H1 (cell line): ENCODE data around the gene VGF. TPM values are rescaled to one million over a fixed set of nuclear protein-coding genes. Genes with fewer than 3 reads are reported as not detected.

ENCODE experiments used
- CTCF ChIA-PET: fragments of 300-600 bp; sonication (Branson Sonifier 250); formaldehyde crosslinking; loops from one replicate; lab custom pipeline; 2021; ENCODE audit not compliant: partially characterized antibody; lab: Charles Lee
- POLR2A ChIA-PET: fragments of 300-600 bp; sonication (Branson Sonifier 250); formaldehyde crosslinking; loops from one replicate; lab custom pipeline; 2021; ENCODE audit warnings: inconsistent platforms; ENCODE audit not compliant: partially characterized antibody; lab: Charles Lee
- DNase-seq, 2 experiments: peaks; one replicate each; pipeline versions ENCODE4 v3.0.0 to v3.0.0-alpha.2; 2010 to 2022; ENCODE audit warnings: low spot score in 2 of 2, low read depth in 1 of 2, mixed read lengths in 1 of 2
- FAIRE-seq: peaks from 2 replicates; lab custom pipeline; 2011; peaks lifted over from hg19 to GRCh38; lab: Jason Lieb, UNC
- H2AFZ ChIP-seq: 2 replicates; pipeline ENCODE4 v1.8.1; 2012; ENCODE audit warnings: low read length, inconsistent platforms
- H2AK5ac ChIP-seq: 2 replicates; pipeline ENCODE4 v1.6.1; 2013; ENCODE audit warnings: low read depth, low read length
- H2BK120ac ChIP-seq: replicated peaks from 2 replicates; pipeline ENCODE3; 2013; ENCODE audit warnings: low read depth, low read length, inconsistent platforms
- H2BK12ac ChIP-seq: 2 replicates; pipeline ENCODE4 v1.6.1; 2013; ENCODE audit warnings: low read depth, low read length
- H2BK15ac ChIP-seq: 2 replicates; pipeline ENCODE4 v1.6.1; 2013; ENCODE audit warnings: low read length
- H2BK20ac ChIP-seq: 2 replicates; pipeline ENCODE4 v1.6.1; 2013; ENCODE audit warnings: low read length
- H2BK5ac ChIP-seq: 2 replicates; pipeline ENCODE4 v1.6.1; 2013; ENCODE audit warnings: low read depth, low read length
- H3K14ac ChIP-seq: 2 replicates; pipeline ENCODE4 v1.6.1; 2013; ENCODE audit warnings: inconsistent platforms; ENCODE audit not compliant: insufficient read length
- H3K18ac ChIP-seq: 2 replicates; pipeline ENCODE4 v1.6.1; 2013; ENCODE audit warnings: low read length; ENCODE audit errors: extremely low read depth
- H3K23ac ChIP-seq: 2 replicates; pipeline ENCODE4 v1.6.1; 2013; ENCODE audit warnings: inconsistent platforms; ENCODE audit not compliant: insufficient read length
- H3K23me2 ChIP-seq: 2 replicates; pipeline ENCODE4 v1.6.1; 2013; ENCODE audit warnings: low read depth, low read length
- H3K27ac ChIP-seq: 2 replicates; pipeline ENCODE4 v1.6.1; 2011; ENCODE audit warnings: low read depth, low read length, inconsistent platforms
- H3K27me3 ChIP-seq, 4 experiments: replicated peaks in 1 of 4; 1 replicate in 1 of 4; 2 replicates in 3 of 4; pipeline versions ENCODE4 v1.6.1 to v1.8.1; 2011 to 2013; ENCODE audit warnings: low read length in 3 of 4, mild to moderate bottlenecking in 3 of 4, inconsistent platforms in 2 of 4, mixed read lengths in 2 of 4, moderate library complexity in 1 of 4; ENCODE audit not compliant: control insufficient read depth in 3 of 4, insufficient read depth in 3 of 4; ENCODE audit errors: extremely low read depth in 1 of 4
- H3K36me3 ChIP-seq, 4 experiments: 2 replicates each; pipeline versions ENCODE4 v1.6.1 to v1.8.1; 2011 to 2013; ENCODE audit warnings: mild to moderate bottlenecking in 4 of 4, low read length in 3 of 4, moderate library complexity in 2 of 4, control low read depth in 1 of 4, inconsistent platforms in 1 of 4; ENCODE audit not compliant: insufficient read depth in 4 of 4, control insufficient read depth in 2 of 4
- H3K4ac ChIP-seq: replicated peaks from 2 replicates; pipeline ENCODE3; 2013; ENCODE audit warnings: low read length, low read depth, mixed read lengths, inconsistent platforms; ENCODE audit not compliant: insufficient read length
- H3K4me1 ChIP-seq, 4 experiments: replicated peaks in 1 of 4; 1 replicate in 1 of 4; 2 replicates in 3 of 4; pipeline versions ENCODE4 v1.6.1 to v1.8.1; 2011 to 2013; ENCODE audit warnings: low read length in 3 of 4, inconsistent platforms in 2 of 4, mixed read lengths in 1 of 4; ENCODE audit not compliant: insufficient read depth in 4 of 4, control insufficient read depth in 3 of 4
- H3K4me2 ChIP-seq, 2 experiments: 2 replicates each; pipeline versions ENCODE4 v1.6.1 to v1.8.1; 2011 to 2013; ENCODE audit warnings: low read depth in 2 of 2, low read length in 2 of 2, control low read depth in 1 of 2, inconsistent platforms in 1 of 2, mild to moderate bottlenecking in 1 of 2; ENCODE audit not compliant: insufficient read depth in 1 of 2
- H3K4me3 ChIP-seq, 4 experiments: fragments of 200-600, 300-600 bp in 1 of 4; sonication (generic), shearing (Covaris generic), sonication (Bioruptor Twin) in 1 of 4; 2 replicates each; pipeline versions ENCODE4 v1.5.1 to v1.8.1; 2011 to 2016; ENCODE audit warnings: low read length in 4 of 4, low read depth in 3 of 4, control low read depth in 2 of 4, inconsistent platforms in 2 of 4, mild to moderate bottlenecking in 2 of 4, mixed read lengths in 1 of 4, moderate library complexity in 1 of 4; ENCODE audit not compliant: insufficient read depth in 2 of 4; ENCODE audit errors: extremely low read depth in 1 of 4
- H3K56ac ChIP-seq: replicated peaks from 2 replicates; pipeline ENCODE3; 2013; ENCODE audit warnings: low read depth, mild to moderate bottlenecking, mixed read lengths, low read length, inconsistent platforms; ENCODE audit not compliant: insufficient read length
- H3K79me1 ChIP-seq: 2 replicates; pipeline ENCODE4 v1.6.1; 2013; ENCODE audit warnings: low read depth, low read length, control low read depth
- H3K79me2 ChIP-seq, 2 experiments: 2 replicates each; pipeline versions ENCODE4 v1.6.1 to v1.8.1; 2012 to 2013; ENCODE audit warnings: low read length in 2 of 2, mild to moderate bottlenecking in 2 of 2, inconsistent platforms in 1 of 2; ENCODE audit not compliant: insufficient read depth in 2 of 2, control insufficient read depth in 1 of 2
- H3K9ac ChIP-seq, 4 experiments: replicated peaks in 1 of 4; 1 replicate in 1 of 4; 2 replicates in 3 of 4; pipeline versions ENCODE4 v1.6.1 to v1.8.1; 2011 to 2013; ENCODE audit warnings: low read depth in 3 of 4, low read length in 3 of 4, control low read depth in 2 of 4, mild to moderate bottlenecking in 2 of 4, moderate library complexity in 2 of 4, inconsistent platforms in 1 of 4; ENCODE audit errors: extremely low read depth in 1 of 4
- H3K9me3 ChIP-seq, 2 experiments: 2 replicates each; pipeline versions ENCODE4 v1.6.1 to v1.8.1; 2012 to 2013; ENCODE audit warnings: mild to moderate bottlenecking in 2 of 2, moderate library complexity in 2 of 2, control low read depth in 1 of 2, inconsistent platforms in 1 of 2, low read depth in 1 of 2, low read length in 1 of 2, mixed read lengths in 1 of 2; ENCODE audit not compliant: insufficient read depth in 2 of 2
- H4K20me1 ChIP-seq, 2 experiments: replicated peaks in 1 of 2; 2 replicates each; pipeline versions ENCODE3 to v1.8.1; 2011 to 2013; ENCODE audit warnings: inconsistent platforms in 2 of 2, low read length in 2 of 2, mild to moderate bottlenecking in 1 of 2; ENCODE audit not compliant: insufficient read depth in 2 of 2, control insufficient read depth in 1 of 2
- H4K5ac ChIP-seq: 2 replicates; pipeline ENCODE4 v1.6.1; 2013; ENCODE audit warnings: low read length, low read depth, mixed read lengths, inconsistent platforms; ENCODE audit not compliant: insufficient read length
- H4K8ac ChIP-seq: 2 replicates; pipeline ENCODE4 v1.8.0; 2013; ENCODE audit warnings: mild to moderate bottlenecking, moderate library complexity, low read length, inconsistent platforms; ENCODE audit not compliant: insufficient read depth; ENCODE audit errors: extremely low read depth
- H4K91ac ChIP-seq: replicated peaks from 2 replicates; pipeline ENCODE3; 2013; ENCODE audit warnings: low read length, mixed read lengths, inconsistent platforms; ENCODE audit not compliant: insufficient read length
- KDM4A ChIP-seq: IDR thresholded peaks from one replicate; pipeline ENCODE4 v1.7.1; 2012; ENCODE audit warnings: low read depth, mild to moderate bottlenecking, moderate library complexity, low read length, inconsistent platforms; ENCODE audit not compliant: severe bottlenecking
- SIN3A ChIP-seq, 2 experiments: IDR thresholded peaks in 1 of 2; conservative IDR thresholded peaks in 1 of 2; 2 replicates each; pipeline ENCODE4 v1.6.1; 2011 to 2012; ENCODE audit warnings: low read length in 2 of 2, improper control_type of control experiment in 1 of 2, low read depth in 1 of 2, mild to moderate bottlenecking in 1 of 2
- WGBS, 2 experiments: shearing (Covaris generic) in 1 of 2; methylation state at CpG; one replicate each; pipeline versions ENCODE4 v1.1.6 to v1.1.7; 2013 to 2015; ENCODE audit warnings: low lambda C conversion rate in 2 of 2, mixed read lengths in 2 of 2, inconsistent platforms in 1 of 2, low coverage in 1 of 2, missing lambda C conversion rate in 1 of 2; ENCODE audit not compliant: insufficient replicate concordance in 2 of 2, insufficient coverage in 1 of 2, insufficient read length in 1 of 2; ENCODE audit errors: extremely low coverage in 1 of 2, missing lambda C conversion rate in 1 of 2; 5-methylcytosine and 5-hydroxymethylcytosine counted together
- polyA plus RNA-seq, 7 experiments: library from polyadenylated mRNA; depleted of rRNA in 3 of 7; stranded (reverse) in 5 of 7; unstranded in 2 of 7; fragments of >200 nt in 5 of 7; fragments of 200-250 nt in 2 of 7; gene quantifications; 1 replicate in 5 of 7; 2 replicates in 1 of 7; 4 replicates in 1 of 7; pipeline versions ENCODE4 v1.2.1 to v1.2.3, GENCODE V29; 2011 to 2013; ENCODE audit warnings: missing spikeins in 2 of 7, mixed read lengths in 2 of 7
- total RNA-seq: library from RNA; stranded (reverse); fragmentation: NEBNext Ultra II Directional; extraction: Animal tissue kit (Norgen Biotek cat#: 25700); gene quantifications from 2 replicates; pipeline ENCODE4 v1.2.1, GENCODE V29; 2021

Gene VGF
- total and polyA plus RNA-seq, 2 of the 8 experiments (the other 6 are each of a cell fraction or from before 2014, with no cell fraction given): 1.6 to 7.0 TPM

DNA sequence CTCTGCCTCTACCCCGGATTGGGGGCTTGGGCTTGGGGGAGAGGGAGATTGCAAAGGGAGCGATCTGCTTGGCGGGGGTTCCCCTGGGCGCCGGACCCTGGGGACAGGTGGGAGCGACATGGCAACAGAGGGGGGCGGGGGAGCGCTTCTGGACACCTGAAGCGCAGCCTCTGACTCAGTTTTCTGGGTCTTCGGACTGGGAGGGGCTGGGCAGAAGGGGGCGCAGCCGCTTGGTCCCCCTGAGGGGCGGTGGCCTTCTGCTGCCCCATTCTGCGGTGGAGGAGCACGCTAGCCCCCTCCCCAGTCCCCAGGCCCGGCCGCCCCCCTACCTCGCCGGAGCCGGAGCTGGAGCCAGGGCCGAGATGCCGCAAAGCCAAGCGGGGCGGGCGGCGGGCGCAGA, 14.3 kb upstream of the VGF start:
- H3K27ac ChIP-seq: no peak overlapping the region
- H3K4me2 ChIP-seq: peak overlapping the region; percentile 90
- no peak overlapping the region for H3K9ac ChIP-seq
- no peak overlapping the region for H2BK20ac ChIP-seq
- H3K4ac ChIP-seq: no peak overlapping the region
- TF ChIP-seq KDM4A: peak; percentile 29
- no peak for TF ChIP-seq SIN3A (conservative IDR thresholded peaks at IDR 0.05 in 1 of 2, IDR thresholded peaks at IDR 0.05 in 1 of 2; ENCODE audit: low read depth in 1 of 2, low read length in 2 of 2)
- CTCF ChIA-PET: interaction anchor here (0.7 to 1.2 kb wide), 2 partner anchors 9 to 11 kb away, joined by 3 to 8 read pairs; no protein-coding TSS in a partner anchor
- no peak overlapping the region; the same call in 1 of the 2 replicates for H2AFZ ChIP-seq
- H3K9me3 ChIP-seq: no peaks in the 10 kb centered on the region
- H4K20me1 ChIP-seq: no peaks in the 10 kb centered on the region
- H2BK5ac ChIP-seq: no peak overlapping the region
- peak overlapping the region; percentile 10; the same call in 1 of the 2 replicates for H4K8ac ChIP-seq
- H3K79me1 ChIP-seq: no peaks in the 10 kb centered on the region
- H3K23me2 ChIP-seq: peaks cover 17% of the 10 kb centered on the region; the same call in 1 of the 2 replicates
- peak overlapping the region; percentile 13 for H3K56ac ChIP-seq
- peak overlapping the region; percentile 63 to 77 (median 68) for H3K4me3 ChIP-seq
- no peak overlapping the region for H4K5ac ChIP-seq
- no peak overlapping the region for H2BK12ac ChIP-seq
- H2BK15ac ChIP-seq: no peak overlapping the region
- H3K79me2 ChIP-seq: no peaks in the 10 kb centered on the region
- H3K36me3 ChIP-seq: no peaks in the 10 kb centered on the region
- no peak overlapping the region for H3K23ac ChIP-seq
- no peak overlapping the region; the same call in 1 of the 2 replicates for H3K18ac ChIP-seq
- H3K4me1 ChIP-seq: peaks cover 0 to 7% (median 3%) of the 10 kb centered on the region in 4 experiments; a peak in 6 of 7 replicates
- DNase-seq: no peak
- peaks cover 25 to 63% (median 54%) of the 10 kb centered on the region in 4 experiments for H3K27me3 ChIP-seq
- no peak for FAIRE-seq
- WGBS, 2 experiments: no CpG with 5 or more reads among the region's 27 CpGs
- H2BK120ac ChIP-seq: no peak overlapping the region
- no peak overlapping the region for H3K14ac ChIP-seq
- H2AK5ac ChIP-seq: no peak overlapping the region
- H4K91ac ChIP-seq: no peak overlapping the region
- POLR2A ChIA-PET: interaction anchor here (1.0 to 1.3 kb wide), 2 partner anchors 18 to 20 kb away, joined by 3 to 4 read pairs; no protein-coding TSS in a partner anchor
